ENCODE measurements around the gene HTRA3.

HTRA3 gene

GRCh38 chr4:8310306-8310705 lies 40.8 kb downstream of the HTRA3 start:
- no peak for TF ChIP-seq CTCF (conservative IDR thresholded peaks at IDR 0.05; ENCODE audit: low read length)
- no peak for DNase-seq (ENCODE audit: low read depth)
- H3K4me3 ChIP-seq (ENCODE audit: low read length): no peak overlapping the region

GRCh38 chr4:8311101-8312068 lies 41.8 kb downstream of the HTRA3 start:
- TF ChIP-seq CTCF (conservative IDR thresholded peaks at IDR 0.05; ENCODE audit: low read length): no peak
- no peak overlapping the region for H3K4me3 ChIP-seq (ENCODE audit: low read length)
- DNase-seq (ENCODE audit: low read depth): no peak

- no peak for TF ChIP-seq CTCF (conservative IDR thresholded peaks at IDR 0.05; ENCODE audit: low read length)
- no peak overlapping the region for H3K4me3 ChIP-seq (ENCODE audit: low read length)
- no peak for DNase-seq (ENCODE audit: low read depth)
These were observed 42.5 kb downstream of the HTRA3 start for GRCh38 chr4:8312069-8312445.

- TF ChIP-seq CTCF (conservative IDR thresholded peaks at IDR 0.05; ENCODE audit: low read length): no peak
- no peak overlapping the region for H3K4me3 ChIP-seq (ENCODE audit: low read length)
- DNase-seq (ENCODE audit: low read depth): no peak
These were observed 43.4 kb downstream of the HTRA3 start for GRCh38 chr4:8312976-8313375.

GRCh38 chr4:8314691-8315255 lies 45.2 kb downstream of the HTRA3 start:
- DNase-seq (ENCODE audit: low read depth): no peak
- TF ChIP-seq CTCF (conservative IDR thresholded peaks at IDR 0.05; ENCODE audit: low read length): no peak
- H3K4me3 ChIP-seq (ENCODE audit: low read length): no peak overlapping the region

GRCh38 chr4:8315435-8316250 lies 46.1 kb downstream of the HTRA3 start:
- peak; percentile 79 for DNase-seq (ENCODE audit: low read depth)
- TF ChIP-seq CTCF (conservative IDR thresholded peaks at IDR 0.05; ENCODE audit: low read length): no peak
- no peak overlapping the region for H3K4me3 ChIP-seq (ENCODE audit: low read length)

Data from AG10803 (cell line).